ENCODE measurements around the gene SPINK8.
A peak's percentile ranks its signal among the peaks of the same experiment; 100 is the strongest.
"Not testable (repeated sequence)": the region's sequence is repeated elsewhere in the genome, so short reads cannot be mapped to it uniquely, and the experiment has no call there.

SPINK8 gene

GRCh38 chr3:48276911-48277641, 56.4 kb downstream of the SPINK8 start:
- DNase-seq (ENCODE audit: low spot score), result no peak

- DNase-seq (ENCODE audit: low spot score), result no peak
These were observed 58.0 kb downstream of the SPINK8 start for GRCh38 chr3:48275287-48276027.

GRCh38 chr3:48274452-48274851, 59.0 kb downstream of the SPINK8 start:
- DNase-seq (ENCODE audit: low spot score), result no peak

GRCh38 chr3:48273594-48274211, 59.8 kb downstream of the SPINK8 start:
- DNase-seq (ENCODE audit: low spot score), result peak; percentile 51

- DNase-seq (ENCODE audit: low spot score), result no peak
These were observed 61.5 kb downstream of the SPINK8 start for GRCh38 chr3:48271763-48272498.

- not testable (repeated sequence) for DNase-seq (ENCODE audit: low spot score)
These were observed 62.2 kb downstream of the SPINK8 start for GRCh38 chr3:48271223-48271622.

- DNase-seq (ENCODE audit: low spot score), result no peak
These were observed 63.2 kb downstream of the SPINK8 start for GRCh38 chr3:48270306-48270705.

- no peak for DNase-seq (ENCODE audit: low spot score)
These were observed 63.9 kb downstream of the SPINK8 start for GRCh38 chr3:48269592-48269991.

- no peak for DNase-seq (ENCODE audit: low spot score)
These were observed 64.4 kb downstream of the SPINK8 start for GRCh38 chr3:48268936-48269561.

- DNase-seq (ENCODE audit: low spot score), result peak; percentile 80
These were observed 65.0 kb downstream of the SPINK8 start for GRCh38 chr3:48268381-48268935.

GRCh38 chr3:48267782-48268181, 65.7 kb downstream of the SPINK8 start:
- DNase-seq (ENCODE audit: low spot score), result no peak

GRCh38 chr3:48258530-48258929, 74.9 kb downstream of the SPINK8 start:
- DNase-seq (ENCODE audit: low spot score), result no peak
